GM13977 (cell line): Measurements from ENCODE around the gene TREM2.

Source experiments
- DNase-seq: peaks from one replicate; pipeline ENCODE4 v3.0.0; 2012; ENCODE audit warnings: low spot score
- in situ Hi-C: fragments of 300-500 bp; cut with MboI; formaldehyde crosslinking; loops from one replicate; pipeline ENCODE4 v1.12.0; 2022; ENCODE audit warnings: low sequenced_read_pairs, low pct_unique_long_range_greater_than_20kb, mixed read lengths, inconsistent platforms; ENCODE audit not compliant: unreplicated experiment
- TF ChIP-seq, protein P1 (sequence below): IDR thresholded peaks from 2 replicates; pipeline ENCODE4 v1.5.1; 2012; ENCODE audit warnings: mild to moderate bottlenecking, control low read depth; ENCODE audit not compliant: insufficient read depth; ENCODE audit errors: extremely low read depth, missing control alignments

The TREM2 gene

GRCh38 chr6:41147917-41148316, 15.0 kb downstream of the TREM2 start:
- TF ChIP-seq, protein P1, sequence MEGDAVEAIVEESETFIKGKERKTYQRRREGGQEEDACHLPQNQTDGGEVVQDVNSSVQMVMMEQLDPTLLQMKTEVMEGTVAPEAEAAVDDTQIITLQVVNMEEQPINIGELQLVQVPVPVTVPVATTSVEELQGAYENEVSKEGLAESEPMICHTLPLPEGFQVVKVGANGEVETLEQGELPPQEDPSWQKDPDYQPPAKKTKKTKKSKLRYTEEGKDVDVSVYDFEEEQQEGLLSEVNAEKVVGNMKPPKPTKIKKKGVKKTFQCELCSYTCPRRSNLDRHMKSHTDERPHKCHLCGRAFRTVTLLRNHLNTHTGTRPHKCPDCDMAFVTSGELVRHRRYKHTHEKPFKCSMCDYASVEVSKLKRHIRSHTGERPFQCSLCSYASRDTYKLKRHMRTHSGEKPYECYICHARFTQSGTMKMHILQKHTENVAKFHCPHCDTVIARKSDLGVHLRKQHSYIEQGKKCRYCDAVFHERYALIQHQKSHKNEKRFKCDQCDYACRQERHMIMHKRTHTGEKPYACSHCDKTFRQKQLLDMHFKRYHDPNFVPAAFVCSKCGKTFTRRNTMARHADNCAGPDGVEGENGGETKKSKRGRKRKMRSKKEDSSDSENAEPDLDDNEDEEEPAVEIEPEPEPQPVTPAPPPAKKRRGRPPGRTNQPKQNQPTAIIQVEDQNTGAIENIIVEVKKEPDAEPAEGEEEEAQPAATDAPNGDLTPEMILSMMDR, result no peak
- in situ Hi-C loops, result no loop called here
- DNase-seq, result no peak

DNA sequence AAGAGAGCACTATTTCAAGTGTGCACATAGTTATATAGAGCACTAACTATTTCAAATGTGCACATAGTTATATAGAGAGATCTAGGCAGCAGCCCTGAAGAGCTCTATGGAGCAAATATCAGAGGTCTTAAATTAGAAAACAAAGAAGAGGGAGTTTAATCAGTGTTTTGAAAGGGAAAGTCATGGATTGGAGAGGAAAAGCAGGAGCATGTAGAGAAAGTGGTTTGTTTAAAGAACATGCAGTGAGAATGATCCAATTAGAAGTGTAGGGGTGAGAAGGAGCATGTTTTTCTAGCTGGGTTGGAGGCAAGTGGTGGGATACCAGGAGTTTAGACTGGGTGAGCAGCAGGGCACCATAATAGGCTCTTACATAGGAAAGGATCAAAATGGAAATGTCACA, 26.0 kb downstream of the TREM2 start:
- DNase-seq, result no peak
- in situ Hi-C loops, result no loop called here
- TF ChIP-seq, protein P1, result no peak

DNA sequence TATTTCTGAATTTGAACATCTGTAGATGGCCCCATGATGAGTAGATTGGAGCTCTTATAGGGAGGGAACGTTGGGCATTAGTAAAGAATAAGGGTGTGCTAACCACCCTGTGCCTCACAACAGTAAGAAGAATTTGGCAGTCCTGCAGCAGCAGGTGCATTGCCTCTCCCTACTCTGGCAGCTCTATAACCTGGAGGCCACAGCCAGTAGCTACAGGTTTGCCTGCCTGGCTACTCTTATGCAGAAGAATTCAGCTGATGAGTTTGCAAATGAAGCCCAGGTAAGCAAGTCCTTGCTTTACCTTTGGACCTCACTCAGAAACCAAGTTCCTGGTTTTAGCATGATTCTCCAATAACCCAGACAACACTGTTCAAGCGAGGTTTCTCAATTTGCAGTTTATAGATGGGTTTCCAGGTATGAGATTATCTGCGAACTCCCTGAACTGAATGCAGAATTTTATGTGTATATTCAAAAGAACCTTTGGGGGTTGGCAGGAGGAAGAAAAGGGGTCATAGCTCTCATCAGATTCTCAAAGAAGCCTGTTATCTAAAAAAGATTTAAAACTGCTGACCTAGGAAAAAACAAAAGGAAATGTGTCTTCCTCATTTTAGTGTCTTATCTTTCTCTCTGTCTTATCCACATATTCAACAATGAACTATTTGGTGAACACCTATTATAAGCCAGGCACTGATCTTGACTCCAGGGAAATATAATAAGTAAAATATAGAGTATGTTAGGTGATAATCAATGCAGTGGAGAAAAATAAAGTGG, 27.7 kb downstream of the TREM2 start:
- in situ Hi-C loops, result no loop called here
- TF ChIP-seq, protein P1, result no peak
- no peak for DNase-seq

- in situ Hi-C loops, result no loop called here
- TF ChIP-seq, protein P1, result no peak
- no peak for DNase-seq
Observed at GRCh38 chr6:41132254-41132653, 30.7 kb downstream of the TREM2 start.

DNA sequence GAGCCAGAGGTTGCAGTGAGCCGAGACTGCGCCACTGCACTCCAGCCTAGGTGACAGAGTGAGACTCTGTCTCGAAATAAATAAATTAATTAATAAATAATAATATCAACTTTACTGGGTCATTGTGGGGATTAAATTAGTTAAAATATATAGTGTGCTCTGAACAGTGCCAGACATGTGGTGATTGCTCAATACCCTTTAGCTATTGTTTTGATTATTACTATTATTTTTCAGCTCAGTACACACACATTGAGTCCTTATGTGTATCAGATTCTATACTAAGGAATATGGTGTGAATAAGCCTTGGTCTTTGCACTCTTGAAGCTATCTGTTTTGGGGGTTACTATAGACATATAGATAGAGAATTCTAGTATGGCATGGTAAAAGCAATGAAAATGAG, 37.6 kb downstream of the TREM2 start:
- in situ Hi-C loops, result no loop called here
- TF ChIP-seq, protein P1, result no peak
- DNase-seq, result no peak

GRCh38 chr6:41122918-41123317, 40.0 kb downstream of the TREM2 start:
- in situ Hi-C loops, result no loop called here
- TF ChIP-seq, protein P1, result no peak
- no peak for DNase-seq
